NCI-H748 (cell line): Measurements from ENCODE around the gene FUT8.

Experiments used
- DNase-seq: peaks from one replicate; lab custom pipeline; 2025; ENCODE audit not compliant: unreplicated experiment; lab: John Stamatoyannopoulos, UW

FUT8 gene

DNA sequence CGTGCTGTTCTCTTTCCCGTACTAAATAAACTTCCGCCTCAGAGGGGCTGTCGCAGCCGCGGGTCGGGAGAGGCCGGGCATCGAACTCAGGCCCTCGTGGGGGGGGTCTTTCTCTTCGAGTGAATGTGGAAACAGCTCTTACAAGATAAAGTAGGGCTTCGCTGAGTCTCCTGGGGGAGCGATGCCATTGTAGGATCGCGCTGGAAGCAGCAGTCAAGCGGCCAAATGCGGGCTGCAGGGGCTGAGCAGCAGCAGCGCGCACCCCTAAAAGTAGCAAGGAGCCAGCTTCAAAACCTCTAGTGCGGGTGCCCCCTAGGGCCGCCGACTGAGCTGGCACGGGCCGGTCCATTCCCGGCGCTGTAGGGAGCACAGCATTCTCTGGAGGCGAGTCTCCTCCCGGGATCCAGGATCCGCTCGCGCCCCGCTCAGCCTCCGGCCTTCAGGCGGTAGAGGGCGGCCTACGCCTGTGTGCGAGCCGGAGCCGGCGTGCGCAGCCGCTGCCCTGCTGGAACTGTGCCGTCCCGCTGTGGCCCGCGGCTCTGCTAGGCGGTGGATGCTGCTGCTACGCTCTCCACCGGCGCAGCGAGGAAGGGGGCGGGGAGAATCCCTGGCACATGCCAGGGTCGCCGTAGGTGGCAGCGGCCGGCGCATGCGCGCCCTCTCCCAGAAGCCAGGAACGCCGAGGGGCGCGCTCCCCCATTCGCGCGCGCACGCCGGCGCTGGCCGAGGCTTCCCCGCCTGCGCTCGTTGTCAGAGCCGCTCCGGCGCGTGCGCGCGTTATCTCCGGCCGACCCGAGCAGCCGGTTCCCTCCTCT, at the start of gene FUT8:
TSS of gene FUT8 (plus strand) at position 699 of the 815 bp plus-strand sequence. CDS start 148,834 bp downstream, outside the sequence.
- peak; percentile 98 for DNase-seq

DNA sequence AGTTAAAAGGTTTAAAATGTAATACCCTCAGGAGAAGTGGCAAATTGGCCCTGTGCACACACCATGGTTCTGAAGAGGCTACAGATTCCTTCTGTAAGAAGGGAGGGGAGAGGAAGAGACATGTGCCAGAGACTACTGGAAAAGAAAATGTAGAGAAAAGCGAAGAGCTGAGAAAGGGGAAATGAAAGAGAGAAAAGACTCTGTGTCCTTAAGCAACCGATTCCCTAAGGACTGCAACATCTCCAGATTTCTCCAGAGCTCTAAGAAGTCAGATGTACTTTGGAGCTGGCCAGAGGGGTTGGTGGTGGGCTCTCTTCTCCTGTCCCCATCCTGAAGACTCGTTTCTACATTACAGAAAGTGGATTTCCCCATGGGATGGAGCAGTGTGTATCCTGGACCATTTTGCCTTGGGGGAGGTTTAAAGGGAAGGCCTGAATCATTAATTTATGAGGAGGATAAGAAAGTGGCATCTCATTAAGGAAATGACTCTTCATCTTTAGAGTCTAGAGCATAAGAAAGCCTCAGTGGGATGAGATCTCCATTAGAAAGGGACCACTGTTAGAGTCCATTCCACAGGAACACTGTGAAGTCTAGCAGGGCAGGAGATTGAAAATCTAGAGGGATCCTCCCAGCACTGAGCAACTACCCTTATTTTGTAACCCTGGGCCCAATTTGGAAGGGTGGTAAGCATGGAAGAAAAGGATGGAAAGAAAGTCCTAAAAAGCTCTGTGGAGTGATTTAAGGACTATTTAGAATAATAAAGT, 45.5 kb upstream of the FUT8 start:
- no peak for DNase-seq

DNA sequence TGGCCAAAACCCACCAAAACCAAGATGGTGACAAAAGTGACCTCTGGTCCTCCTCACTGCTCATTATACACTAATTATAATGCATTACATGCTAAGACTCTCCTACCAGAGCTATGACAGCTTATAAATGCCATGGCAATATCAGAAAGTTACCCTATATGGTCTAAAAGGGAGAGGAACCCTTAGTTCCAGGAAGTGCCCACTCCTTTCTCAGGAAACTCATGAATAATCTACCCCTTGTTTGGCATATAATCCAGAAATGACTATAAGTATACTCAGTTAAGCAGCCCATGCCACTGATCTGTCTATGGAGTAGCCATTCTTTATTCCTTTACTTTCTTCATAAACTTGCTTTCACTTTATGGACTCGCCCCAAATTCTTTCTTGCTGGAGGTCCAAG, 43.0 kb upstream of the FUT8 start:
- DNase-seq, result no peak

DNA sequence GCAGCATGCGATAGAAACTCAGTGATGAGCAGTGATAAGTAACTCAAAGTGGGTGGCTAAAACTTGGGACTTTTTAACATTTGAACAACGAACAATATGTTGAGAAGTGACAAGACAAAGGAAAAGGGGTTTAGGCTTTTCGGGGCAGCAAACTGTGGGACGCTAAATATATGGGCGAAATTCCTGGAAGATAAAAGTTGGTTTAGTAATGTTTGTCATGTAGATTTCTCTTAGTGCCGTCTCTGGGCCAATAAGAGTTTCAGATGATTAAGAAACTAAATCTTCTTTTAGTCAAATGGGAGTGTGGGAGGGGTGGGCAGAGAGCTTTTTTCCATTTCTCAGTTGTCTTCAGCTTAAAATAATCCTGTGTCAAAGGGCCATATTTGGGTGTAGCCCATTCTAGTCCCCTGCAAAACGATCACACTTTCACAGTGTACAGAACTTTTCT, 41.7 kb upstream of the FUT8 start:
- DNase-seq, result no peak

DNA sequence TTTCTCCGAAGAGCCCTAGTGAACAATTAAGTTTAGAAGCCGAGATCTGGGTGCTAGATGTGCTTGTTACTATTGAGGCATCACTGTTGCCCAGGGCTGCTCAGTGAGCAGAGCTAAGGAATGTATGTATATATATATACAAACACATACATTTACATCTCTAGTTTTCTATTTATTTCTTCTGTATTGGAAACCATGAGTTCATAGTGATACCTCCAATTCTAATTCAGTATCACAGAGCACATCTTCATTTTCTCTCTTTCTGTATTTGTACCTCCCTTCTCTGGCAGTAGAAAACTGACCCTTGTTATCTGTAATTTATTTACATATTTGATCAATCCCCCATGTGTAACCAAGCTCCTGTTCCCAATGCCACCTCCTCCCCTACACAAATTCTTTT, 40.7 kb upstream of the FUT8 start:
- DNase-seq, result no peak

DNA sequence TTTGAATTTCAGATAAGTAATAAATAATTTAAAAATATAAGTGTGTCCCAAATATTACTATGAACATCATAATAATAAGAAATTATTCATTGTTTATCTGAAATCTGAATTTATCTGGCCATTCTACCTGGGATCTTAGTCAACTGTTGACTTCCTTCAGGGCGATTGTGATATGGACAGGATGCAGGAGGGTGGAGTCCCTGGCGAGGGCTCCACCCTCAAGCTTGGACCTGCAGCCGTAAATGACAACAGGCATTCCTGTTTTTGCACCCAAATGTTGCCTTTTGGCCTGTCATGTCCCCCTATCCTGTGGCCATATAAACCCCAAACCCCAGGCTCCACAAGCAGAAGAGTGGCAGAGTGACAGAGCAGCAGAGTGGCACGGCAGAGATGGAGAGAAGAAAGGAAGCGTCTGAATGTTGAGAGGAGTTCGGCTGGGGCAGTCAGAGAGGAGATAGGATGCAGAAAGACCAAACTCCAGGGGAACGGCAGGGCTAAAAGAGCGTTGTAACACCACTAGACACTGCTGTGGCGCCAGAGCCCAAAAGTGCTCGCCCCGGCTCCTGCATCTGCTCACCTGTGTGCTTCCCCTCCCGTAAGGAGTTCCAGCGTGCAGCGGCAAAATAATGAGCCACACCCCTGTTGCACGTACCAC, 39.4 kb upstream of the FUT8 start:
- DNase-seq, result peak; percentile 72

DNA sequence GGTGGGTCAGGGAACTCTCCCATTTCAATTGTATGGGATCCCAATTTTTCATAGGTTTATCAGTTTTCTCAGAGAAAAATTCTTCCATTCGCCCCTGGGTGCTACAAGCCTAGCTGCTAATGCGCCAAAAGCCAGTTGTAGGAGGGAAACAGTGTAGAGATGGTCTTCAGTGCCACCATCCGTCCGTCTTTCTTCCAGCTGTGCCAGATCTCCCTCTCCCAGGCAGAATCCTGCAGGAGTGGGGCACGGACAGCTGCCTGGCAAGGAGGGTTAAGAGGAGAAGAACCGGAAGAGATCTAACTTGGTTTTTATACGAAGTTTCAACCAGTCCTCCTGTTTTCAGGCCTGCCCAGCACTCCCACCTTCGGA, 38.9 kb upstream of the FUT8 start:
- DNase-seq, result peak; percentile 72

DNA sequence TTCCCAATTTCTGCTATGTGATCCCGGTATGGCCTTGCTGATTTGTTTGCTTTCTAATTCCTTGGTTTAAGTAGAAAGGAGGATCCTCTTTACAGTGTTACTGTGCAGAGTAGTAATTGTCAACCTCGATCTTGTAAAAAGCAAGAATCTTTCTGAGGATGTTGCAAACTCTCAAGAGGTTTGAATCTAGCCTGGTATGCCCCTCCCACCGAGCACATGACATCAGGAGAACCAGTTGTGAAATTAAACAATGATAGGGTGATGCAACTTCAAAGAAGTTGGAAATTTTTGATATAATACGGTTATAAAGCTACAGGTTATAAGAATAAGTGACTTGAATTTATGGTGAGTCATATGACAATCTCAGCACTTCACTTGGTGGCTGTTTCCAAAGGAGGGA, 35.0 kb upstream of the FUT8 start:
- no peak for DNase-seq

DNA sequence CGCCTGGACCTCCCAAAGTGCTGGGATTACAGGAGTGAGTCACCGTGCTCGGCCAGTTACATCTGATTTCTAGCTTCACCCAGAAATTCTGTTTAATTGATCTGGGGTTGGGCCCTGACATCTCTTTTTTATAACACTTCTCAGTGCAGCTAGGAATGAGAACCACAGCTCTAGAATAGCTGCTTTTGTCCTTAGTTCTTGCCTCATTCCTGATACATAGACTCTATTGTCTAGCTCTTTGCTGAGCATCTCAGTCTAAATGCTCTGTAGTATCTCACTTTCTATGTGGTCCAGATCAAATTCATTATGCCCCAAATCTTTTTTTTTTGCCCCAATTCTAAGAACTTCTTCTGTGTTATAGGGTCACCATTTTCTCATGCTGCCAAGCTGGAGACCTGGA, 29.9 kb upstream of the FUT8 start:
- no peak for DNase-seq

DNA sequence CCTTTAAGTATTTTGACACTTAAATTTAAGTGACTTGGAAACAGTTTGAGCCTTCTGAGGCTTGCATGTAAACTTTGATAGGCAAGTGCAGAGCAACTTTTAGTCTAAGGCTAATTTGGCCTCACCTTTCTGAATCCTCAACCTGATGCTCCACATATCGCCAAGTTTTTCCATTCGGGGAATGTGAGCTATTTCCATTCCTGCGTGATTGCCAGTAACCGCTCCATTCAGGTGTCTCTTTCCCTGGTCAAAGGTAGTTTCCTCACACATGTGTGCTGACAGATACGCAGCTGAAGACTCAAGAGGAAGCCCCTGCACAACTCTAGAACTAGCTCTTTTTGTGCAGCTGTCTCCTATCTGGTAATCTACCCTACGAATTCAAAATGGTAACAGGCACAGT, 25.4 kb upstream of the FUT8 start:
- DNase-seq, result no peak

DNA sequence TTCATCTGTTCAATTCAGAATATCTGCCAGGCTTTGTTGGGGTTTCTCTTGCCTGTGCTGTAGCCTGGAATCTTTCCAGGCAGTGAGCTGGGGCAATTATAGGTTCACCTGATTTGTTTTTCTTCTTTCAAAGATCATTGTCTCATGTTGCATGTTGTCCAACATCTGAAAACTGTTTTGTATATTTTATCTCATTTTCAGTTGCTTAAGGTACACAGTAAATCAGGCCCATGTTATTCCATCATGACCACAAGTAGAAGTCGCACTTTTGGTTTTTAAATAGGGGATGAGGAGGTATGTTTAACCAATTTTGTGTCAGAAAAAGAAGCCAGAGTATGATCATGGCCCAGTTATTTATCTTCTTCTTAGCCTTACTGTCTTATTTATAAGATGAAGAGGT, 24.9 kb upstream of the FUT8 start:
- DNase-seq, result no peak

DNA sequence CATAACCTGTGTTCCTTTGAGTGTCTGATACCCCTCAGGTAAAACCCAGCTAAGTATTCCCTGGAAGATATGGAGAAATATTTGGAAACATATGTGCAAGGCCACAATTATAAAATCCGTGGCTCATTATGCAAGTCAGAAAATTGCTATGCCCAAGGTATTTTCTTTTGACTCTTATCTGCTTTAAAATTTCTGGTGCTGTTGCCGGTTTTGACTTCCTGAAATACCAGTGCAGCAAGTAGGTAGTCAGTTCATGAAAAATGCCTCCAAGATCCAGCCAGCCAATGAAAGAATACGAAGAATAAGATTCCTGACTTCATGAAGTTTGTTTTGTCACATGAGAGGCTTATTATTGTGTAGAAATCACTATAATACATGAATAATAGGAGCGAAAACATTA, 20.2 kb upstream of the FUT8 start:
- no peak for DNase-seq

DNA sequence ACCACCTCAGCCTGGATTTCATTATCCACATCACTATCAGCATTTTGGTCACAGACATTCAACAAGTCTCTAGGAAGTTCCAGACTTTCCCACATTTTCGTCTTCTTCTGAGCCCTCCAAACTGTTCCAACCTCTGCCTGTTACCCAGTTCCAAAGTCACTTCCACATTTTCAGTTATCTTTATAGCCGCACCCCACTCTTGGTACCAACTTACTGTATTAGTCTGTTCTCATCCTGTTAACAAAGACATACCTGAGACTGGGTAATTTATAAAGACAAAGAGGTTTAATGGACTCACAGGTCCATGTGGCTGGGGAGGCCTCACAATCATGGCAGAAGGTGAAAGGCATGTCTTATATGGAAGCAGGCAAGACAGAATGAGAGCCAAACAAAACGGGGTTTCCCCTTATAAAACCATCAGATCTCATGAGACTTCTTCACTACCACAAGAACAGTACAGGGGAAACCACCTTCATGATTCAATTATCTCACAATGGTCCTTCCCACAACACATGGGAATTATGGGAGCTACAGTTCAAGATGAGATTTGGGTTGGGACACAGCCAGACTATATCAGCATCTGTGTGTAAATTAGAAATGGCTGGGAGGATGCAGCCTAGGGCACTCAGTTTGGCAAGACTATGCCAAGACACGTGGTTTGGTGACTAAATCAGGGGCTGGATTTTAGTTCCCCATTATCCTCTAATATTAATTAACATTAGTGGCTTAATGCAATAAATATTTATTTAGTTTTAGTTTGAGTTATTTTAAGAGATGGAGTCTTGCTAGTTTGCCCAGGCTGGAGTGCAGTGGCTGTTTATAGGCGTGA, 16.2 kb upstream of the FUT8 start:
- DNase-seq, result no peak

DNA sequence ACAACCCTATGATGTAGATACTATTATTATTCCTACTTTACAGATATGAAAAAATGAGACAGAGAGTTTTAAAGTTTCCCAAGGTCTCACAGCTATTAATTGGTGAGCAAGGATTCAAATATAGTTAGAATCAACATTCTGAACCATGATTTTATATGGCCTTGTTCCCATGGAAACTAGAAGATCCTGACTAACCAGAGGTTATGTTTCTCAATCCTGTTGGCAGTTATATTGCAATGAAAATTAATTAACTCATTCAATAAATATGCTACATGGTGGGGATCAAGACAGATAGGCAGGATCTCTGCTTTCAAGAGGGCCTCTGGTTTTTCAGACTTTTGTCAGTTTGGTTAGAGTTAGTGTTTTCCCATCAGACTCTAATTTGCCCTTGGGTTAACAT, 9.3 kb upstream of the FUT8 start:
- DNase-seq, result no peak

DNA sequence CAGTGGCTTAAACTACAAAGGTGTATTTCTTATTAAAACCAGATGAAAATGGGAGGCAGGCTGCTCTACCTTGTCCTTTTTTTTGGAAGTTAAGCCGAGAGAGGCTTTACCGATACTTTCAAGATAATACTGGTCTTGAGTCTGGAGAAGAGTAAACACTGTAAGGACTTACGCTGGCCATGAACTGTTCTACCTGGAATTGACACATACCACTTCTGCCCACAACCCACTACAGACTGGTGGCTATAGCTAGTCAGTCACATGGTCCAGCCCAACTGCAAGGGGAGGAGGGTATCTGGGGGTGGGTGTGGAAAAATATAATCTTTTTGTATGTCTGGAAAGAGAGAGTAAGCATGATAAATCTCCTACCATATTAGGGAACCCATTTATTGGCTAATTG, 4.4 kb upstream of the FUT8 start:
- no peak for DNase-seq

DNA sequence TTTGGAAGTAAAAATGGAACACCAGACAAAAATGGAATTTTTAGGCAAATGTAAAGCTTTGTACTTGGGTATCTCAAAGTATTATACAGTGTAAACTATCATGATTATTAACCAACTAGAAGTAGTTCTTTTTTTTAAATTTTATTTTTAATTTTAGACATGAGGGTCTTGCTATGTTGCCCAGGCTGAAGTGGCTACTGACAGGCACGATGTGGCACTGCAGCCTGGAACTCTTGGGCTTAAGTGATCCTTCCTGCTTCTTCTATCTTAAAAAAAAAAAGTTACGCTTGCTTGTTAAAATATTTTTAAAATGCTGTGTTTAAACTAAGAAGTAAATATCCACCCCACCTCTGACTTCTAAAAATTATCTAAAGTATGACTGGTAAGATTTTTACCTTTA, 1.9 kb upstream of the FUT8 start:
- DNase-seq, result no peak

DNA sequence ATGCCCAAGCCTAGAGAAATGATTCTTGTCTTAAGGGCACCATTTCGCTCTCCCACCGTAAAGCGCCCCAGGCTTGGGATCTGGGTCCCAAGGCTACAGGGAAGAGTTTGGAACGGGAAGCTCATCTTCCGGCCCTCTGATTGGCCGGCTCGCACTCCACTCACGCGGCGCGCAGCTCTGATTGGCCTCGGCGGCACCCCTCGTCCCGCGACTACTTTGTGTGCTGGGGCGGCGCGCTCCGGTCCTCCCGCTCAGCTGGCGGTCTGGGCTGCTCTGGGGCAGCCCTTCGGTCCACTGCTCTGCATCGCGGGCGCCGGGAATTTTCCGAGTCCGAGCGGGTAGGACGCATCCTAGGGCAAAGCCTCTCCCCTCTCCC, 886 bp upstream of the FUT8 start:
- peak; percentile 87 for DNase-seq

DNA sequence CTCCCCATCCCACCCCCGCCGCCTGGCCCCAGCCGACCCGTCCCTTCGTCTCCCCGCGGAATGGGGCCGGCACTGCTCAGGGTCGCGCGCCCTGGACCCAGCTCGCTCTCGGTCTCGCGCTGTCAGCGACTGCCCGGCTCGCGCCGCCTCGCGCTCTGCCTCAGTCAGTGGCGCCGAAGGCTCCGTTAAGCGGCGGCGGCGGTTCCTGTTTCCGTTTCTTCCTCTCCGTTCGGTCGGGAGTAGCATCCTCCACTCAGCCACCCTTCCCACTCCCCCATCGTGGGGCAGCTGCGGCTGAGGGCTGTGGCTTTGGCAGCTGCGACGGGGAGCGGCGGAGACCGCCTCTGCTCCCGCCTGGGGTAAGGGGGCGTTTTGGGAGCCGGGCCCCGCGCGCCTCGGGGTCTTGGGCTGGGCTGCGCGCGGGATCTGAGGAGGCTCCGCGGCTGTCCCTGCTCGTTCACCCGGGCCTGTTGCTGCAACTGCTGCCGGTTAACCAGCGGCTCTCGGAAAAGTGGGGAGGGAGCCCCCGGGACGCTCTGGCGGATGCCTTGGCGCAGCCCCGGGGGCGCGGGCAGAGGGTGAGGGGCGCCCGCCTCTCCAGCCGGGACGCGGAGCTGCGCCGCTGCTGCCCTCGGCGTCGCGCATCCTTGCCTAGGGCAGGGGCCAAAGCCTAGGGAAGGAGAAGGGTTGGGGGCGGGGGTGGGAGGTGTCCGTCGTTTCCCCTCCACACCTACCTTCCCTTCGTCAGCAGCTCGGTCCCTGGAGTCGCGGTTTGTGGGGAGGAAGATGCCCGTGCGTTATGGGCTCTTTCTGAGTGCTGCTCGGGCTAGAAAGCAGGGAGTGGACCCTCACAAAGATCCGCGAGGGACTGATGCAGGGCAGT, 567 bp downstream of the FUT8 start:
- peak; percentile 92 for DNase-seq

DNA sequence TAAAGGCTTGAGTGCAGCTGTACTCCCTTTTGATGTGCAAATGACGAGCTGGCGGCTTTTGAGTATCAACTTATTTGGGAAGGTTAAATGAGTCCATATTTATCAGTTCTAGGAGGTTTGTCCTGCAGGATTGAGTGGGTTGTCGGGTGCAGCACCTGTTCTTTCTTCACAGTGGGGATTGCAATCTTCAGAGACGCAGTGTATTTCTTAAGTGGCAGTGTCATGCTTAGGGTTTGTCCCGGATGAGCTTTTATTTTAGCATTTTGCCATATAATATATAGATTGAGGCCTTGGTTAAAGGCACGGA, 1.2 kb downstream of the FUT8 start:
- DNase-seq, result no peak

DNA sequence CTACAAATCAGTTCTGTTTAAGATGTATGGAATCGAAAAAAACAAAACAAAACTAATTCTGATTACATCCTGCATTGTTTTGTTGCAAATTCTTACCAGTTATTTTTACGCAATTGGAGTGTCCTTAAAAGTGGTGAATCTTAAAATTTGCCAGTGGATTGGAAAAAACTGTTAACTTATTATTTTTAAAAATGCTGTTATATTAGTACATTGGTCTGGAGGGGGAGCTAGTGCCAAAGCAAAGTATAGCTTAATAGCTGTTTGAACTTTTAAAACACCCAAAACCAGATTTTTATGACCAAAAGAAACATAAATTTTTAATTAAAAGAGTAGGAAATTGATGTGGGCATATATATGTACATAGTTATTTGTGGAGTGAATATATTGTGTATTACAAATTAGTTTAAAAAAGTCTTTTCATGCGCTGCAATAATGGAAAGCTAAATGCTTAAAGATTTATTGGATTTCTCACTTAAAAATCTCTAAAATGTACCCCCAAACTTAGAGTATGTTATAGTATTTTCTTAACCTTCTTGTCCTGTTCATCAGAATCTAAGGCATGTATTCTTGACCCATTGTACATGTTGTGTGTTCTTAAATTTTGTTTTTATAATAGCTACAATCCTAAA, 2.5 kb downstream of the FUT8 start:
- peak; percentile 48 for DNase-seq
